ENCODE results near the gene EEF1A1.
"Not testable (repeated sequence)": the region's sequence is repeated elsewhere in the genome, so short reads cannot be mapped to it uniquely, and the experiment has no call there.

EEF1A1 gene

GRCh38 chr6:73520688-73521350 is at the start of gene EEF1A1:
TSS of gene EEF1A1 (minus strand) at chr6:73521032. CDS start at chr6:73520026, 1,006 bp downstream.
- DNase-seq (ENCODE audit: low read depth in 2 of 2): peak; percentile 100

GRCh38 chr6:73569121-73569520 is 48.3 kb upstream of the EEF1A1 start:
- no peak for DNase-seq (ENCODE audit: low read depth in 2 of 2)

GRCh38 chr6:73566954-73567591 is 46.2 kb upstream of the EEF1A1 start:
- no peak for DNase-seq (ENCODE audit: low read depth in 2 of 2)

- not testable (repeated sequence) for DNase-seq (ENCODE audit: low read depth in 2 of 2)
Measured at GRCh38 chr6:73566486-73566871, 45.6 kb upstream of the EEF1A1 start.

GRCh38 chr6:73565767-73566485 is 45.1 kb upstream of the EEF1A1 start:
- no peak for DNase-seq (ENCODE audit: low read depth in 2 of 2)

- no peak for DNase-seq (ENCODE audit: low read depth in 2 of 2)
Measured at GRCh38 chr6:73564578-73565345, 43.9 kb upstream of the EEF1A1 start.

- DNase-seq (ENCODE audit: low read depth in 2 of 2): no peak
Measured at GRCh38 chr6:73562558-73562957, 41.7 kb upstream of the EEF1A1 start.

- DNase-seq (ENCODE audit: low read depth in 2 of 2): no peak
Measured at GRCh38 chr6:73560853-73561407, 40.1 kb upstream of the EEF1A1 start.

- DNase-seq (ENCODE audit: low read depth in 2 of 2): no peak
Measured at GRCh38 chr6:73560182-73560732, 39.4 kb upstream of the EEF1A1 start.

GRCh38 chr6:73559399-73559794 is 38.6 kb upstream of the EEF1A1 start:
- not testable (repeated sequence) for DNase-seq (ENCODE audit: low read depth in 2 of 2)

- no peak for DNase-seq (ENCODE audit: low read depth in 2 of 2)
Measured at GRCh38 chr6:73558624-73559398, 38.0 kb upstream of the EEF1A1 start.

GRCh38 chr6:73556836-73557235 is 36.0 kb upstream of the EEF1A1 start:
- no peak for DNase-seq (ENCODE audit: low read depth in 2 of 2)

GRCh38 chr6:73555380-73555949 is 34.6 kb upstream of the EEF1A1 start:
- not testable (repeated sequence) for DNase-seq (ENCODE audit: low read depth in 2 of 2)

GRCh38 chr6:73551115-73551514 is 30.3 kb upstream of the EEF1A1 start:
- DNase-seq (ENCODE audit: low read depth in 2 of 2): not testable (repeated sequence)

GRCh38 chr6:73548458-73549446 is 27.9 kb upstream of the EEF1A1 start:
- DNase-seq (ENCODE audit: low read depth in 2 of 2): no peak

- no peak for DNase-seq (ENCODE audit: low read depth in 2 of 2)
Measured at GRCh38 chr6:73547036-73547435, 26.2 kb upstream of the EEF1A1 start.

GRCh38 chr6:73542891-73543290 is 22.1 kb upstream of the EEF1A1 start:
- DNase-seq (ENCODE audit: low read depth in 2 of 2): no peak

- not testable (repeated sequence) for DNase-seq (ENCODE audit: low read depth in 2 of 2)
Measured at GRCh38 chr6:73542481-73542880, 21.6 kb upstream of the EEF1A1 start.
